ENCODE measurements around the gene DGKI.
A peak's percentile ranks its signal among the peaks of the same experiment; 100 is the strongest.

Gene DGKI

DNA sequence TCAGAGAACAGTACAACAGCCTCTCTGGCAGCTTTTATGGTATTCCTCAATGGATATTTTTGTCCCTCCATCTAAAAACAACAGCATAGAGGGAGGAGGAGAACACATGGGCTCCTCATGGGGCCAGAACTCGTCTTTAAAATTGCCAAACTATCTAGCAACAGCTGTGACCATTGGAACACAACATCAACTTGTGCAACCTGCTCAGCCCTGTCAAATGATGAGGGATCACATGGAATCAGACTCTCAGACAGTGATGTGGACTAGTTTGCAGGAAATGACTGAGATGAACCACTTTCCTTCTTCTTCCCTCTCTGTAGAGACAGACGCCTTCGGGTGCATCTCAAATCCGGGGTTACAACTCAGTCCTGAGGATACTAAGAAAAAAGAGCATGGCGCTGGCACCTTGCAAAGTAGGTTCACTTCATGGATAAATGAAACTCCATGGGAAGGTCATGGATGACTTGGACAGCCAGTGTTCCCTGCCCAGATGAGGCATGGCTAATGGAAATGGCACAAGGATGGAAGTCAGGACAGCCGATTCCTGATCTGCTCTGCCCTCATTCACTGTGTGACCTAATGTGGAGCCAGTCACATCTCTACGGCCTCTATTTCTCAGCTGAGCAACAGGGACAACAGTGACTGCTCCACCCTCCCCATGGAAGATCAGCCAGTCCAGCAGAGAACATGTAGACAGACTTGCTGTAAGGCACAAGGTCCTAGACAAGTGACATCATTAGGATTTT, 24.6 kb upstream of the DGKI start:
- DNase-seq (ENCODE audit: low spot score): peak; percentile 32

DNA sequence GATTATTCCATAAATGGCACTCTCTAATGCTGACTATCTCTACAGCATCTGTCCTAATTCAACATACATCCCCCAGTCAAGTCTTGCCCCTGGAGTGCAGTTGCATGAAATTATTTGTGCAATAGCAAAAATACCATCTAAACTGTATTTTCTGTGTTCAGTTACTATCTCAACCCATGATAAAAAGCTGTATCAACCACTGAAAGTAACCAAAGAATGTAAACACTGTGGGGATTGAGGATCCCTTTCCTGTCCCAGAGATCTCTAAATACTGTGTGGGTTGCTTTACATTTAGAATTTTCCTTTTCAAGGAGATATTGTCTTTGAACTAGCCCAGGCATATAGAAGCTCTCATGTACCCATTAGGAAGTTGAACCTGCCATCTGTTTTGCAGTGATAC, 23.9 kb upstream of the DGKI start:
- DNase-seq (ENCODE audit: low spot score): no peak

DNA sequence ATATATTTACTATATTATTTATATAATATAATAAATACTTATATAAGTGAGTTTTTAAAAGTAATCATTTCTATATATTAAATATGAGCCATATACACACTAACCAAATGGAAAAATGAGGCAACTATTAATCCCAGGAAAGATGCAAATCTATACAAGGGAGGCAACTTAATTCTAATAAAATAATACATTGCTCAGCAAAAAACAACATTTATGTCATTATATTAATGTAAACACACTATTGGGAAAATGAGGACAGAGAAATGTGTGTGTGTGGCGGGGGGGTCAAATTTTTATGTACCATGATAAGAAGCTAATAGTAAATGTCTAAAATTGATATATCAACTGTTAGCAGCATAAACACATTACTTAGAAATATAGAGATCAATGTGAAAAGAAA, 23.3 kb upstream of the DGKI start:
- DNase-seq (ENCODE audit: low spot score): no peak

DNA sequence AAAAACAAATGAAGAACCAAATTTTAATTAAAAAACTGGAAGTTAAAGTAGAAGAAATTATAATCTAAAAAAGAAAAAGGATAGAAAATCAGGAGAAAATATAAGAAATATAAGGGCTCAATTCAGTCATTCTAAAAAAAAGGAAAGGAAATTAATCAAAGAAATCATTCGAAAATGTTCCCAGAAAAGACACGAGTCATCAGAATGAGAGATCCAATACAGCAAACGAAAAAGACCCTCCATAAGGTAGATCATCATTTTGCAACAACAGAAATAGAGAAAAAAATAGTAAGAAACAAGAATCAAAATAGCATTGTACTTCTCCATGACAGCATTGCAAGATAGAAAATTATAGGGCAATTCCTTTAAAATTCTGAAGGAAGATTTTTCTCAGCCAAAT, 22.5 kb upstream of the DGKI start:
- no peak for DNase-seq (ENCODE audit: low spot score)

DNA sequence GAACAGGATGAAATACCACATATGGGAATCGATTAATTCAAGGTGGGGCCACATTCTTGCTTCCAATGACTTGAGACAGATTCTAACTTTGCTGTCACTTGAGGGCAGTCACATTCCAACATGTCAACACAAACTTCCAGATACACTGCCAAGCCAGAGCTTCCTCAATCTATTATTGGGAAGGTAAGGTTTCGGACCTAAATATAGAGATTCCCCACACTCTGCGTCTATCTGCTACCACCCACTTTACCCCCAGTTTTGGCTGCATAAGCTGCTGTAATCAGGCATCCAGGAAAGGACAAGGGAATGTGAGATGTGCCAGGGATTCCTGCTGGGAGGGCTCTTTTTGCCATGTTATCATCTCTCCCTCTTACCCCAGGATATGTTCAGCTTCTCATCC, 20.5 kb upstream of the DGKI start:
- DNase-seq (ENCODE audit: low spot score): no peak

DNA sequence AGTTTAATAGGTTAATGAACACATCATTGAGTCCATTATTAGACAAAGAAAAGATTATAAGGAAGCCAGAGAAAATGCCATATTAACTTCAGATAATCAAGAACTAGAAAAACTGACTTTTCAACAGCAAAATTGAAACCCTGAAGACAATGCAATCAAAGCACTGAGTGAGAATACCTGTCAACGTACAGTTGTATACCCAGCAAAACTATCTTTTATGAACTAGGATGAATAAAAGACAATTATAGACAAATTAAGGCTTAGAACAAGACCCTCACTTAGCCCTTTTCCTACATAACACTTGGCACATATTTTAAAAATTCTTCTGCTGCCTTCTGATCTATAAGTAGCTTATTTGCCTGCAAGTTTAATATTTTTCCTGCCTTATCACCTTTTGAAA, 19.0 kb upstream of the DGKI start:
- DNase-seq (ENCODE audit: low spot score): no peak

DNA sequence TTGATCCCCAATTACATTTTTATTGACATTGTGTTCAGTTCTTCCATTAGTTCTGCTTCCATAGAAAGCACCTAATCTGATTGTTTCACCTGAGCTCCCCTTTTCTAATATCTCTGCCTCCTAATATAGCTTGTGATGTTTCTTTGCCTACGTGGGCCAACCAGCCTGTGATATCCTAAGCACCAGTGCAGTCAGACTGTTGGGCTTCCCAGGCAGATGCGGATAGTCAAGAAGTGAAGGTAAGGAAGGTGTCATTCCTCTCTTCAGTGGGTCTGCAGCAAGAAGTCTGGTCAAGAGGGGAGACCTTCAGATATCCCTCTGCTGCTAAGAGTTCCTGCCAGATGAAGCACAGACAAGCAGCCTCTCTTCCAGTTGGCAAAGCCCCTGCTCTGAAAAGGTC, 16.2 kb upstream of the DGKI start:
- DNase-seq (ENCODE audit: low spot score): no peak

DNA sequence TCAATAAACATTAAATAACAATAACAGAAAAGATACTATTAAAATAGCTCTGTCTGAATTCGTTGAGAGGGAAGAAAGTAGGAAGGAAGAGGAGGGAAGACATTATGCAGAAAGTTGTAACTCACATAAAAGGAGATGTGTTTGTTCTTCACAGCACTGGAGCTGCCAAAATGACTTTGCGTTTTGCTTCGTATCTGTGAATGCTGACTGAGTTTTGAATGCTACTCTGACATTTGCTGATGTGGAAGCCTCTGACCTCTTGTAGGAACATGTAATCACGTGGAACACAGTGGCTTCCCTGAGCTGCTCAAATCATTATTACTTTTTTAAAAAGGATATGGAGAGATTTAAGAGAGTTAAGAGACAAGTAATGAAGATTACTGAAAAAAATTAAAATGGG, 15.6 kb upstream of the DGKI start:
- no peak for DNase-seq (ENCODE audit: low spot score)

DNA sequence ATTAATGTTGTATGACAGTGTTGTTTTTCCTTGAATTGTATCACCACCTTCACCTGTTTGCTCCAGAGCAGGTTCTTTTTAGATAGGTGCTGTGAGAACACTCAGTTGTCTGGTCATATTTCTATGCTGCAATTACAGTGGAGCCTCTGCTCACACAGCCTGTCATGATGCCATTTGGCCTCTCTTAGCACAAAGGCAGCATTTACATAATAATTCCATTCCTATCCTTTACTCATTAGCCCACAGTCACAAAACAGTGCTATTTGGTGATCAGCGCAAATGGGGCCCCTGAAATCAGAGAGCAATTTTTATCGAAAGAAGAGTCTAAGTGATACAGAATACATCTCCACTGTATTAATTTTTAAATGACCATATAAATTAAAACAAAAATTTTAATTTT, 13.8 kb upstream of the DGKI start:
- DNase-seq (ENCODE audit: low spot score): no peak

DNA sequence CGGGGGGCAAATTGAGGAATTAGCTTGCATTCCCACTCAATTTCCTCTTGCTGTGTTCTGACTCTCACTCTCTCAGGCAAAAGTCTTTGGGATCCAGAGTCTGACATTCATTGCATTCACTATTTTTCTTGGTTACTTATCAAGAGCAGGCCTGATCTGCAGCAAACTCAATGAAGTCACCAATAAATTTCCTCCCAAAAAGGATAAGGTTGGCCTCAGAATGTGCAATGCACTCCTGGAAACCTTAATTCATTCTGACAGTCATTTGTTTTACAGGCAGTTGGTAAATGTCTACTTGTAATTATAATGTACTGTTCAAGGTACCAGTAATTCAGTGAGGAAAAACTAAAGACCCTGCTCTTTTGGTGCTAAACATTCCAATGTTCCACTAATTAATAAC, 6.3 kb upstream of the DGKI start:
- DNase-seq (ENCODE audit: low spot score): no peak

DNA sequence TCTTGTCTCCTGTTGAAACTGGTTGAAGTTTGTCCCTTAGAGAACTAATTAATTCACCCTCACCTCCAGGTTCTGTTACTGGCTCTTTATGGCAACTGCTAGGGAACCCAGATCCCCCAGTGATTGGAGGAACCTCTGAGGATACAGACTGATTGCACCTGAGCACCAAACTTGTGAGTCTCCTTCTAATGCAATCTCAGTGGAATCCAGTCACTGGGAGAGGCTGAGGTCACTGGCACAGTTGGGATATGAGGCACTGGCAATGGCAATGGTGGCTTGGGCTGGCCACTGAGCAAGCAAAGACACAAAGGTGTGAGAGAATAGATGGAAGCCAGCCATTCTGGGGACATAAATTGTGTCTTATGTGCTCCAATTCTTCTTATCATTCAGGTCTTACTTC, 5.3 kb upstream of the DGKI start:
- DNase-seq (ENCODE audit: low spot score): no peak

DNA sequence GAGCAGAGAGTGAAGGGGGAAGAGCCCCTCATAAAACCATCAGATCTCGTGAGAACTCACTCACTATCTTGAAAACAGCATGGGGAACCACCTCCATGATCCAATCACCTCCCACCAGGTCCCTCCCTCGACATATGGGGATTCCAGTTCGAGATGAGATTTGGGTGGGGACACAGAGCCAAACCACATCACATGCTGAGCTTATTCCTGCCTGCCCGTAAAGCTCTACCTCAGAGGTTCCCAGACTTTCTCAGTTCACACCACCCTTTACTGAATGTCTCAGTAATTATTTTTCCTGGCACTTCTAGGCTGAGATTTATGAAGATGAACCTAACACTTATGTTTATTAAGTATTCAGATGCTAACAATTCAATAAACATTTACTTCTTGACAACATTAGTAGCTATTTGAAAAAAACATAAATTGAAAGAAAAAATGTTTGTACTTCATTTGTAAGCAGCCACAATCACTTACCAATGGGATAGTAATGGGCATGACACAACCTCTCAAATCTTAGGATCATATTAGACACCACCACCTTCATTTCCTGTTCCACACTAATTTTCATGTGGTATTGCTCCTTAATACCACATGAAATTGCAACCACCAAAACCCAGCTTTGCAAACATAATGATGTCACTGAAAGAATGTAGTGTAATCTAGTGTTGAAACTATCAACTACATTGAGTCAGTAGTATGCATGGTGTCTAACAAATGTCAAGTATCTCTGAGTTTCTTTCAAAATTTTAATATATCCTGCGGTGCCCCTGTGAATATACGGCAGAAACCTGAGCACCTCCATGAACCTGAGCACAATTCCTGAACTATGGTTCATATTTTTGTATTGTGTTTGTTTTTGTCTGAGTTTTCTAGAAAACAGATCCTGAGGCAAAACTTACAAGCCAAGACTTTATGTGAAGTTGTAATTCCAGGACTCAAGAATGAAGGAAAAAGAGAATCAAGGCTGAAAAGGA, 4.5 kb upstream of the DGKI start:
- DNase-seq (ENCODE audit: low spot score): no peak

DNA sequence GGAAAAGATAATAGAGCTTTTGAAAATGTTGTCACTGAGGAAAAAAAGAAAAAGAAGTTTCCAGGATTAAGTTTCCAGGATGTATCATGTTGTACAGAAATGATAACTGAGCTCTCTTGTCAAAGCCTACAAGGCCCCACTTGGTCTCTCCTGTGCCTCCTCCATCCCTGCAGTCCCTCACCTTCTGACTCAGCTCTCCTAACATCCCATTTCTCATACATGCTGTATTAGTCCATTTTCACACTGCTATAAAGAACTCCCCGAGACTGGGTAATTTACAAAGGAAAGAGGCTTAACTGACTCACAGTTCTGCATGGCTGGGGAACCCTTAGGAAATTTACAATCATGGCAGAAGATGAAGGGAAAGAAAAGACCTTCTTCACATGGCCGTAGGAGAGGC, 3.8 kb upstream of the DGKI start:
- DNase-seq (ENCODE audit: low spot score): no peak

DNA sequence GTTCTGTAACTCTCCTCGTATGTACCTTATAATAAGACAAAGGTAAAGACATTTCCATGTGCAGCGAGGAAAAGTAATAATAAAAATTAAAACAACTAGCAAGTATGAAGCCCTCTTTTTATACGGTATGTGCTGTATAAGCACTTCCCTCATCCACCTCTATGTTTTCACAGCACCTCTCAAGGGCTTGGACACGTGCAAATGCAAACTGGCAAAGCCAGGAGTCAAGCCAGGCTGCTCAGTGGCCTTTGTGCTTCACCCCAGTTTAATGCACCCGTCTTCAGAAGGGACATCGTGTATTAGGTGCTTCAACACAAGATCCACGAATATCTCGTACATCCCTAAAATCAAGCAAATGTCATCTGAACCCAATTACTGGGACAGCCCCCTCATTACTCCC, 1.3 kb upstream of the DGKI start:
- no peak for DNase-seq (ENCODE audit: low spot score)

DNA sequence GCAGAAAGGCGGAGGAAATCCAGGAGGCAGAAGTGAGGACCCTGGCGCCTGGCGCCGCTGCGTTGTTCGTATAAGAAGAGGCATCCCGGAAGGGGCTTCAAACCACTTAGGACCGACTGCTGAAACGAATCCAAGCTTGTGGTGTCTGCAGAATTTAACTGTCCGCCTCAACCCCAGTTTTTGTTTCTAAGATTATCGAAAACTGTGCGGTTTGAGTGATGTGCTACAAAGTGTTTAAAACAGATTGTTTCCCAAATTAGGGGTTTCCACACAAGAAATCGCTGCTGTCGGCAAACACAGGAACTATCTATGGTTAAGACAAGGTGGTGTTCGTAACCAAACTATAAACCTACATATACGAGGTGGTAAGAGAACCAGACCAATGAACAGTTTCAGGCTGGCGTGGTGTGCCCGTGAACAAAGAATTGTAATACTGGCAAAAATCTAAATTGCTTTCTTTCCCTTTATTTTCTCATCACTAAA, 835 bp upstream of the DGKI start:
- no peak for DNase-seq (ENCODE audit: low spot score)

DNA sequence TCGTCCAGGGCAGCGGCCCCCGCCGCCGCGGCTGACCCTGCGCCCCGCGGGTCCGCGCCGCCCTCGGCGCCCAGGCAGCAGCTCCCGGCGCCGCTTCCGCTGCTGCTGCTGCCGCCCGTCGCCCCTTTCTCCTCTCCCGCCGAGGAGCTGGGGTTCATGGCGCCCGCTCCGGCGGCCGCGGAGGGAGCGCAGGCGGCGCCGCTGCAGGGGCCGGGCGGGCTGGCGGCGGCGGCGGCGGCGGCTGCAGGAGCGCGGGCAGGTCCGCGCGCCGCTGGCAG, 286 bp downstream of the DGKI start:
- DNase-seq (ENCODE audit: low spot score): no peak

DNA sequence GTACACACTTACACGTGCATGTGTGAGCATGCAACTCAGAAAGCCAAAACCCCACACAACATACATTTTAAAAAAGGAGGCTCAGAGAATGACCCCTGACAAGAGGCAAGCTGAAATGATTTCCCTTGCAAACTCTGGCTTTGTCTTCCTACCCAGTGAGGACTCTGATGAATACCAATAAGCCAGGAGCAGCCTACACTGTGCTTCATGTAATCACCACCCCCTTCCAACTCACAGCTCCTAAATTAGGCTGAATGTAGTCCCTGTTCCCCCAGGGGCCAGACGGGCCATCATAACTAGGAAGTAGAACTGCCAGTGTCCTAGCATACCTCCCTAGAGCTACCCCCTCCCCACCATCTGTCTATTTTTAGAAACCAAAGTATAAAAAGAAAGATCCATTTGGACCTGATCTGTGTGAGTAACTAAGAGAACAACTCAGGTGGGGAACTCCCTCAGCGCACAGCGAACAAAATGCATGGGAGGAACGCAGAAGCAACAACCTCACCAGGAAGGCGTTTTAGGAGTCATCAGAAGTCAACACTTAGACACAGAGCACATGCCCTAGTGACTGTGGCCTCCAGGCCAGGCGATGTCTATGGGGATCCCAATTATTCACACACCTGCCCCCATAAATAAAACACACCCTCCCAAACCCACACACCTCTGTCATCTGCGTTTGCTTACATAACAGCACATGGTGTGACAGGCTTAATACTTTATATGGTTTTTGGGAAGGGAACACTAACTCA, 1.9 kb downstream of the DGKI start:
- DNase-seq (ENCODE audit: low spot score): no peak

DNA sequence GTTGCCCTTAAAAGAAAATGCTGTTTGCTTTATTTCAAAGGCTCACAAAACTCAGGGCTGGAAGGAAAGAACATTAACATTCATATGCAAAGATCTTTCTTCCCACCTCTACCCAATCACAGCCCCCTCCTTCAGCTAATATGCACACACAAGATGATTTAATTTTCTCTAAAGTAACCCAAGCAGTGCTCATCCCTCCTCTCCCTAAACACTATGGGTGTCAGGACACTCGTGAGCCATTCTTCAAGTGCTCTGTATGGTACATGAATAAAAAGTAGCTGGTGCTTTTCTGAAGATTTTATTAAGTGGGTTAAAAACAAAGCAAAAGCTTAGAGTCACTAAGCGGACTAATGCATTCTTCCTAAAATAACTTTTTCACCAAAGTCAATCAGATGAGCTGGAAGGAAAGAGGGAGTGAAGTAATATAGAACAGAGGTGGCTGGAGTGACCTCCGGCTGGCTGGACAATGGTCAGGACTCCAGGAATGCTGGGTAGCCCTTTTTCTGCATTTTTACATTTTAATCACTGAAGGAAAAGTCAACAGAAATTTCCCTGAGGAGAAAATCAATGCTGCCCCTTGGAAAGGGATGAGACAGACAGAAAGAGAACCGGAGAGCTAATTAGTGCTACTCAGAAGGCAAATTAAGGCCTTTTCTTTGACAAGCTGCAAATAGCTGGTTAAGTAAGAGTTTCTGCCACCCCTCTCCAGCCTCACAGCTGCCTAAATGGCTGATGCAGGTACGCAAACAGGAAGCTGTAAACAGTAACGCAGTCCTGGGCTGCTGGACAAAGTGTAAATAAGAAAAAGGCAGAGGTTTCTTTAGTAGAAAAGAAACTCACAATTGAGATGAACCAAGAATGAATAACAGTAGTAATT, 6.6 kb downstream of the DGKI start:
- DNase-seq (ENCODE audit: low spot score): no peak

DNA sequence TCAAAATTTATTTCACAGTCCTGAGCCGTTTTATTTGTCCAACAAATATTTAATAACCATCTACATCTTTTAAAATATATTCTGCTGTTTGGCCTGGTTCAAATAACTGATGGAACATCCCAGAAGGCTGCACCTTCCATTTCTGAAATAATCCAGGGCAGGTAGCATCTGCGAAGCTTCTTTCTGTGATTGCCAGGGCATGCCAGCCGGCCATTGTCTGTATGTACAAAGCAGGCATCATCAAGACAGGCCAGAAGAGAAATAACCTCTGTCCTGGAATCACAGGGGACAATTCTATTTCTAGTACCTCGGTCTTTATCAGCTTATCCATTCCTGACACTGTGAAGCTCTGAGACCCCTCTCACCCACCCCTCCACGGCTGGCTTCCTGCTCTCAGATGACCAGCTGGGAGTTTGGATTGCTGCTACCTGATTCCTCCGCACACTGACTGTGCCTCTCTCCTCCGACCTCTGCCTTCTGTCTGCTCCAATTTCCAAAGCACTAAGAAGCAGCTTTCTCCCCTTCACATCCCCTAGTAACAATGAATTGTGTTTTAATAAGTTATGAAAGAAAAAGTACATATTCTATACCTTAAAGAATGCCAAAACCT, 8.0 kb downstream of the DGKI start:
- DNase-seq (ENCODE audit: low spot score): no peak

DNA sequence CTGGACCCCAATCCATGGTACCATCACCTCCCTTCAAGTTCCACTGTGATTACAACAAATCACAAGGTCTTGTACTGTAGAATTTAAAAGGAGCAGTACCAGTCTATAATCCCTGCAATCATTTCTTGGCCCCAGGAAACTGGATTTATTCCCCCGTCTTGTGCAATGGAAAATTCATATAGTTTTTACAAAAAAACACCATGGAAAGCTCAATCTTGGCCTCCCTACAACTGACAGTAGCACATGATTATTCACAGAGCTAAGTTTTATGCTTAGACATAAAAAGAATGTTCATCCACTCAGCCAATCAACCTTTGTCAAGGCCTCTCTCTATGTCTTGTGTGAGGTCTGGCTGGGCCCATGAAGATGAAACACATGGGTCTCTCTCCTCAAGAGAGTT, 10.2 kb downstream of the DGKI start:
- DNase-seq (ENCODE audit: low spot score): no peak

DNA sequence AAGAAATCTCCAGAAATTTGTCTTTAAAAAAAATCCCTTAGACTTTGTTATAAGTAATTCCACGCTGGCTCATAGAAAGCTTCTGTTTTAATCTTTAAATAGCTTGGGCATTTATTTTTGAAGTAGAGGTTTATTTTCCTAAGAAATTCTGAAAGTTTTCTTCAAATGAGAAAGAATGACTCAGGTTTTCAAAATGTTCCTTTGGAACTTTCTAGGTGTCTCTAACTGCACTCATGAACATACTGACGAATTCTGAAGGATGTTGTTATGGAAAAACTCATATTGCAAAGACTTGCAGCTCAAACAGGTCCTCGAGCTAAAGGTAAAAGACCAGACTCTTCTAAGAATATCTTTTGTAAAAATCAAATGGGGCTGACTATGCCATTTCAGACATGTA, 10.7 kb downstream of the DGKI start:
- DNase-seq (ENCODE audit: low spot score): no peak
